Measurements from ENCODE around the gene MYOZ3.

The MYOZ3 gene

DNA sequence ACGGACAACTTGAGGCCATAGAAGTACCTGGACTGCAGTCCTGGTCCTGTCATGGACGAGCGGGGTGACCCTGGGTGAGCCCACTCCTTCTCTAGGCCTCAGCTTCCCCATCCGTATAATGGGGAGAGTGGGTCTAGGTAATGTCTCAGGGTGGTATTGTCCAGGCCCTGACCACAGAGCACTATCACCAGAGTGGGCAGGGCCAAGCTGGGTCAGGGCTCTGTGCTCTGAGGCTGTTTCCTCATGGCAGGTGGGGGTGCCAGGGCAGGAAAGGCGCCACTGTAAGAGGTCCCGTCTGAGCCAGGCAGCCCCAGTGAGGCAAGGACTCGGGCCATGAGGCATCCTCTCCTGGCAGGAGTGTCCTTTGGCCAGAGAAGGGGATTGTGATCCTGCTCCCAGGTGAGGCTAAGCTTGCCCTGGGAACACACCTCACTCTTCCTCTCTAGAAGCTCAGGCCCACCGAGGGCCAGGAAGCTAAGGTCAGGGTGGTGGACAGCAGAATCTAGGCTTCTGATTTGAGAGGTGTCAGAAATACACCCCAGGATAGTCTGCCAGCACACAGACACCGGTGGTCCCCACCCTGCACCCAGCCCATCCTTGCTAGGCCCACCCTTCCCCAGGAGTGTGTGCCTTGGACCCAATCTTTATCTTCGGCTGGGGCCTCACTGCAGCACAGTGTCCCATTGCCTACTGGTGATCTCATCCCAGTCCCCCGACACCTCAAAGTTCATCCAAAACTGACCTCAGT, 1.5 kb upstream of the MYOZ3 start:
- DNase-seq: no peak

GRCh38 chr5:150660108-150660831, 781 bp upstream of the MYOZ3 start:
- DNase-seq: no peak

DNA sequence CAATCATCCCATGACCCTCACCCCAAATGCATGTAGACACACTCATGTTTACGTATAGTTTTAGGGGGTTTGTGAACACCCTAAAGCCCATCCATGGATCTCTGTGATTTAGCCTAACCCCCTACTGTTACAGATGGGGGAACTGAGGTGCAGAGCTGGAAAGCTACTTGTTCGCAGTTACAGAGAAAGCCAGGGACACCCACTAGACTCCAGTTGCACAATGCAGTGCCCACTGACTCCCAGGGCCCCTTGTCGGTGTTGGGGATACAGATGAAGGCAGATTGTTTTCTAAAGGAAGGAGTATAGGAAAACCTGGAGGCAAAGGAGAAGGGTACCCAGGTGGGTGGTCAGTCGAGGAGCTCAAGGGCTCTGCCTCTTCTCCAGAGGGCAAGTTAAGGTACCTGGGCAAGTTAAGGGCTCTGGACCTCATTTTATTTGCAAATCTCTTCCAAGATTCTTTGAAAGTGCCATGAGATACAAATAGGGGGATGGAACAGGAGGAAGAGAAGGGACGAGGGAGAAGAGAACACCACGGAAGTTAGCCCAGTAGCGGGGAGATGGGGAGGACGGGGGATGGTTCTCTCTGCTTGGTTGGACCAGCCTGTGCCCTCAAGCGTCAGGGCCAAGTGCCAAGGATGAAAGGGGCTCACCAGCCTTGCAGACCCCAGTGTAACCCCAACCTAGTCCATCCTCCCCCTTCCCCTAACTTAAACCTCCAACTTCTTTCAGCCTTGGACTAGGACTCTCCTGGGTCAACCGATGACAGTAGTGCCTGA, 958 bp downstream of the MYOZ3 start:
- DNase-seq: no peak

DNA sequence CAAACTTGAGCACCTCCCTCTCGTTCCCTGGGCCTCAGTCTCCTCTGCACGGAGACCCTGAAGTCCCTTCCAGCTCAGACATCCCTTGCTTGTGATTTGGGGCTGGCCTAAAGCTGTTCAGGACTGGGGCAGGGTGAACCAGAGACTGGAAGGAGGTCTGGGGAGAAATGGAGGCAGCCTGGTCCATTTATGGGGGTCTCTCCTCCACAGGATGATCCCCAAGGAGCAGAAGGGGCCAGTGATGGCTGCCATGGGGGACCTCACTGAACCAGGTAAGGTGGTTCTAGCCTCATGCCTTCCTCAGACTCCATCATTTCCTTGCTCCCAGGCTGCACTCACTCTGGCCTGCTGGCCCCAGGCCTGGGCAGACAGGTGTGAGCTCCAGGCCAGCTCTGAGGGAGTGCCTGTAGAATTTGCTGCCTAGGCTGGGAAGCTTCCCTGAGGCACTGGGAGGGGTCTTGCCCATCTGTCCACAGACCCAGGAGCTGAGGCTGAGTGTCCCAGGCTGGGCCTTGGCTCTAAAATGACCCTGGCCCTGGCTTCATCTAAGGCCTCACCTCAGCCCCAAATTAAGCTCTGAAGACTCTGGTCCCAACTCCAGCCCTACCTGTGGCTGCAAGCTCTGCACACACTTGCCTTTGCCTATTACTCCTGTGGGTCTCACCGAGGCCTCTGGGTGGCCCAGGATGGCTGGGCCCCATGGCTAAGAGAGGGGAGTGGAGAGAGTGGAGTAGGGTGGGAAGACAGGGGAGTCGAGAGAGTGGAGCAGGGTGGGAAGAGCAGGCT, 1.9 kb downstream of the MYOZ3 start:
- DNase-seq: no peak

DNA sequence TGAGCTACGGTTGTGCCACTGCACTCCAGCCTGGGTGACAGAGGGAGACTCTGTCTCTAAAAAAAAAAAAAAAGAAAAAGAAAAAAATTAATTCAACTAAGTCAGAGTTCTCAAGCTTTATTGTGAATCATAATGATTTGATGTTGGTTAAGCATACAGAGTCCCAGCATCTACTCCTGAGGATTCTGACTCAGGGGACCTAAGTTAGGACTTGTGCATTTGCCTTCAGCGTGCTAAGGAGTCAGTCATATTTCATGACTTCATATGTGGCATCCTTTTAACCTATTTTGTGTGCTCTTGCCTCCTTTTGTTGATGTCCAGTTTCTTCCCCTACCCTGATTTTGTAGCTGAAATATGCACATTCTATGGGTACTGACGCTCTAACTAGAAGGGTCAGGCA, 2.9 kb downstream of the MYOZ3 start:
- DNase-seq: no peak

GRCh38 chr5:150665044-150665443, 4.0 kb downstream of the MYOZ3 start:
- no peak for DNase-seq

- DNase-seq: no peak
These were observed 9.4 kb downstream of the MYOZ3 start for GRCh38 chr5:150670275-150670947.

DNA sequence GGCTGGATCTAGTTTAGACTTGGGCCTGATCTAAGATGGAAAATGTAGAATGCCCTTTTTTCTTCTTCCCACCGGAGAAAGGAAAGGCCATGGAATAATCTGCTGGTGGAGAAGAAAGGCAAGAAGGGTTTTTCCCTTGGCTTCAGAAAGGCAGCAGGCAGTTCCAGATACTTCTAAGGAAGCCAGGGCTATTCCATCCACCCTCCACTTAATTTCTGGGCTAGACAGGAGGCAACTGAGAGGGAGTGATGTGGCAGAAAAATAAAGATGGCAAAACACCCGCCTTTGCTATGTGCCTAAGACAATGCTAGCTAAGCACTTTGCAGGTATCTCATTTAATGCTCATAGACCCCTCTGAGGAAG, 9.9 kb downstream of the MYOZ3 start:
- no peak for DNase-seq

GRCh38 chr5:150671509-150672236, 10.6 kb downstream of the MYOZ3 start:
- no peak for DNase-seq

GRCh38 chr5:150672237-150672883, 11.3 kb downstream of the MYOZ3 start:
- DNase-seq: peak in 1 of 2 experiments; percentile 12

DNA sequence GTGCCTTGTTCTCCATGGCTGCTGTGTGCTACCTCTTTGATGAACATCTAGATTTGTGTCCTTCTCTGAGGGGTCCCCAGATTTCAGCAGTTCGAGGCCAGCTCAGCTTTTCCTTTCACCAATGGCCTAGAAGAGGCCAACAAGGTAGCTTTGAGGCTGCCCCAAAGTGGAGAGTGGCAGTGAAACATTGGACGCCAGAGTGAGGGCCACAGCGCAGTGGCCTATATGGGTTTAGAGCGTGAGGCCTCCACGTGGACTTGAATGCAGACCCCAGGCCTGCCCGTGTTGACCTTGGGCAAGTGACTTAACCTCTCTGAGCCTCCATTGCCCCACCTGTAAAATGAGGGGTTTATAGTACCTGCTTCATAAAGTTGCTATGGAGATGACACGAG, 11.8 kb downstream of the MYOZ3 start:
- no peak for DNase-seq

DNA sequence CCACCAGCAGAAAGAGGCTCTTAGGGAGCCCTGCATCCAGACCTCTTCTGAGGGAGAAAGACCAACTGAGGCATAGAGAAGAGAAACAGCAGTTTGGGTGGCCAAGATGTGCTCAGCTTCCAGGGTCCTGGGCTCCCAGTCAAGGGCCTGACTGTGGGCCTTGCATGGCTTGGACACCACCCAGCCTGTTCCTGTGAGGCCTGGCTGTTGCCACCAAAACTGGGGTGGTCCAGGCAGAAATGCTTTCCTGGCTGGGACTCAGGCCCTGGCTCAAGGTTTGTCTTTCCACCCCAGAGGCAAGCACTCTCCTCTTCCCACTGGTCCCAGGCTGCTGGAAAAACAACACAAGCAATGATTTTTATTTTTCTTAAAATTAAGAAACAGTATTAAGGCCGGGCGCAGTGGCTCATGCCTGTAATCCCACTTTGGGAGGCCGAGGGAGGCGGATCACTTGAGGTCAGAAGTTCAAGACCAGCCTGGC, 13.3 kb downstream of the MYOZ3 start:
- no peak for DNase-seq

DNA sequence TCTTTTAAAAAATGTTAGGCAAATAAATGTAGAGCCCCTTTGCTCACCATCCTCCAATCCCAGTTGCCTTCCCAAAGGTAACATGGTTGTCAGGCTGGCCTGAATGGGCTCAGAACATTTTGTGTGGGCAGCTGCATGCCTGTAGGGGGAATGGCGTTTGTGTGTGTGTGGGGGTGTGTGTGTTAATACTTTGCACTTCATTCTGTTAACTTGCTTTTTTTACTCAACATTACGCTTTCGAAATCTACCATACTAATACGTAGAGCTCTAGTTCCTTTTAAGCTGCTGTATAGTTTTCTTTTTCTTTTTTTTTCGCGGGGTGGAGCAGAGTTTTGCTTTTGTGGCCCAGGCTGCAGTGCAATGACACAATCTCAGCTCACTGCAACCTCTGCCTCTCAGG, 14.0 kb downstream of the MYOZ3 start:
- no peak for DNase-seq

- DNase-seq: no peak
These were observed 15.5 kb downstream of the MYOZ3 start for GRCh38 chr5:150676578-150676977.

DNA sequence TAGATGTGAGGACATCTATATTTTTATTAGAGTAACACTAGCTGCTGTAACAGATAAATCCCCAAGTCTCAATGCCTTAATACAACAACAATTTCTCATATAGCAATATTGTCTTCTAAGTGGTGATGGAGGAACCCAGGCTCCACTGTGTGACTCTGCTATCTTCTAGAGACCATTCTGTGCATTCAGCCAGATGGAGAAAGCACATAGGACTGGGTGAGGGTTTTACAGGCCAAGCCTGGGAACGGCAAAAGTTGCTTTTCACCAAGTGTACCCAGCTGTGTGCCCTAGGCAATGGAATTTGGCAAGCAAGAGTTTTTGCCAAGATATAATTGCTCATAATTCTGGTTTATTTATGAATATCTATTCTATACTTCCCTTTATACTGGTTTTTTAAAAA, 28.1 kb downstream of the MYOZ3 start:
- DNase-seq: no peak

DNA sequence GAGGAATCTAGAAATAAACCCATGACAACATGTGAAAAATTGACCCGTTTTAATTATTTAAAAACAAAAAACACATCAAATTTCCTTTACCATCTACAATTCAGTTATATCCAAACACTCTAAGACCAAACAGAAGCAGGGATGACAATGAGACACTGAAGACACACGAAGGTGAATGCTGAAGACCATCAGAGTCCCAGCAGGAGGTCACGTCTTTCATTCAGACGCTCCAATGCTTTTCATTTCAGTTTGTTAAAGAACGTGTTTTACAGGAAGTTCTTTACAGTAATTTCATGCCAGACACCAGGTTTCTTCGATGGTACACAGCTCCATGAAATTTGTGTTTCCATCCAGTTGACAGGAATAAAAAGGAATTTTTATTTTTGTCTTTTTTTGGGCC, 29.7 kb downstream of the MYOZ3 start:
- DNase-seq: no peak

- DNase-seq: no peak
These were observed 31.2 kb downstream of the MYOZ3 start for GRCh38 chr5:150692276-150692675.

GRCh38 chr5:150694612-150695011, 33.6 kb downstream of the MYOZ3 start:
- DNase-seq: no peak

- DNase-seq: no peak
These were observed 39.2 kb downstream of the MYOZ3 start for GRCh38 chr5:150700246-150700593.

DNA sequence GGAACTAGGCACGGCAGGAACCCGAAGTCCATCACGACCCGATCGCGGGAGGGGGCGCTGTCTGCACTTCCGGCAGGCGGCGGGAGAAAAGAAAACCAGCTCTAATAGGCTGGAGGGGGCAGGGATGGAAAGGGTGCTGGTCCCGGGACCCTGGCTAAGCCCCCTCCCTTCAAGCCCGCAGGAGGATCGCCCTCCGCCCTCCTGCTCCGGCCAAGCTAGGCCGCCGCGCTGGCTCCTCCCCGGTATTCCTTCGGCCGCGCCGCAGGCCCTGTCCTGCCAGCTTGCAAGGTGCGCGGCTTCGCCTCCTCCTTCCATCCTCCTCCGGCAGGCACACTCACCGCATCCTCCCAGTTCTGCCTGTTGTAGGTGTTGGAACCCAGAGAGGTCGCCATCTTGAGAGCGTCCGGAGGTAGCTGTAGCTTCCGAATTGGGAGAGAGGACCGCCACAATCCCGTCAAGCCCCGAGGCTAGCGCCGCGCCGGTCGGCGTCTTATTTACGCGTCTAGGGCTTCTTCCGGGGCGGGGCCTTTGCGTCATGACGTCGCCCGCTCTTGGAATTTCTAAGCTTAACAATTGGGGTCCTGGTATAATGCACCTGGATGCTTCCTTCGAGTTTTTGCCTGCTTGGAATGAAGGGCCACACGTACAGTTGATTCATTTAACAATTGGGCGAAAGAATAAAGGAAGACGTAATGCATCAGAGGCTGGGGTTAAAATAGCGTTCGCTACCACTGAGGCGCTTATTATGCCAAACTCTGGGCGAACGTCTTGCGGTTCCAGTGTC, 39.7 kb downstream of the MYOZ3 start, which contains the start of gene RBM22:
RBM22 (minus strand) TSS at position 469 of the 784 bp plus-strand sequence; CDS start at position 392, 77 bp downstream.
- peak; percentile 88 to 89 for DNase-seq
